LNCaP clone FGC (cell line): ENCODE data around the gene LRP5.

Experiments used
- DNase-seq: peaks from one replicate; pipeline ENCODE4 v3.0.0-alpha.2; 2011; ENCODE audit warnings: low read depth
- H3K4me3 ChIP-seq: 2 replicates; pipeline ENCODE4 v1.5.1; 2011; ENCODE audit warnings: mild to moderate bottlenecking, low read depth, low read length, control low read depth
- TF ChIP-seq, protein P1 (sequence below): IDR thresholded peaks from 2 replicates; pipeline ENCODE4 v1.5.1; 2012; ENCODE audit warnings: mild to moderate bottlenecking; ENCODE audit not compliant: control insufficient read depth, insufficient read depth; ENCODE audit errors: extremely low read depth

The LRP5 gene

DNA sequence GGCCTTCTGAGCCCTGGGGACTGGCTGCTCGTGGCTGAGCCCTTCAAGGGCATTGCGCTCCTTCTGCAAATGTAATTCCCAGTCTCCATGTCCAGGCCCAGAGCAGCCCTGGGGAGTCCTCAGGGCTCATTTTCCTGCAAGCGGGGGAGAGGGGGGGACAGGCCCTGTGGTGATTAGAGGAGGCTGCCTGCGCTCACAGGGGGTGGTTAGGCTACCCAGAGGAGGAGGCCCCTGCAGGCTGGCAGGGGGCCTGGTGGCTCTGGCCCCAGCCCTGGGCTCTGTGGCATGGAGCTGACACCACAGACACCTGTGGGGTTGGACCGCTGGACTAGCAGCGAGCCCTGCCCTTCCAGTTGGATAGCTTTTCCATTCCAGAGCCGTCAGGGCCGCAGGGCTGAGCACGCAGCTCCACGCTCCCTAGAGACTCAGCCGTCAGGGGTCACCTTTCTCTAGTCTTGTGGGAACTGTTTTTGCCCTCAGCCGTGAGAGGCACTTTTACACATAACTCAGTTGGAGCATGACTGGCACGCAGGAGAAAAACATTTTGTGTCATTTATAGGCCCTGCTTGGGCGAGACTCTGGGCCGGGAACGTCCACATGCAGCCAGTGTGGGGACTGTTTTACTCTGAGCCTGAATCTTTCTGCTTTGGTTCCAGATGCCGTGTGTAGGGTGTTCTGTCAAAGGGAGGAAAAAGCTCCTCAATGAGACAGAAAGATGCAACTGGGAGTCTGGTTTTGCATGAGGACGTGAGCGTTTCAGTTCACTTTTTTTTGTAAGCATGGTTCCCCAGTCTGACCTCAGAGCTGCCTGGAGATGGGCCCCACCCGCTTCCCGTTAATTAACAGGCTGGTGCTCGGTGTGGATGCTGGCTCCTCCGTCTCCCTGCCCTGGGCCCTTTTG, 58.1 kb downstream of the LRP5 start:
- H3K4me3 ChIP-seq, result no peak overlapping the region
- no peak for DNase-seq
- TF ChIP-seq, protein P1, sequence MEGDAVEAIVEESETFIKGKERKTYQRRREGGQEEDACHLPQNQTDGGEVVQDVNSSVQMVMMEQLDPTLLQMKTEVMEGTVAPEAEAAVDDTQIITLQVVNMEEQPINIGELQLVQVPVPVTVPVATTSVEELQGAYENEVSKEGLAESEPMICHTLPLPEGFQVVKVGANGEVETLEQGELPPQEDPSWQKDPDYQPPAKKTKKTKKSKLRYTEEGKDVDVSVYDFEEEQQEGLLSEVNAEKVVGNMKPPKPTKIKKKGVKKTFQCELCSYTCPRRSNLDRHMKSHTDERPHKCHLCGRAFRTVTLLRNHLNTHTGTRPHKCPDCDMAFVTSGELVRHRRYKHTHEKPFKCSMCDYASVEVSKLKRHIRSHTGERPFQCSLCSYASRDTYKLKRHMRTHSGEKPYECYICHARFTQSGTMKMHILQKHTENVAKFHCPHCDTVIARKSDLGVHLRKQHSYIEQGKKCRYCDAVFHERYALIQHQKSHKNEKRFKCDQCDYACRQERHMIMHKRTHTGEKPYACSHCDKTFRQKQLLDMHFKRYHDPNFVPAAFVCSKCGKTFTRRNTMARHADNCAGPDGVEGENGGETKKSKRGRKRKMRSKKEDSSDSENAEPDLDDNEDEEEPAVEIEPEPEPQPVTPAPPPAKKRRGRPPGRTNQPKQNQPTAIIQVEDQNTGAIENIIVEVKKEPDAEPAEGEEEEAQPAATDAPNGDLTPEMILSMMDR, result no peak

DNA sequence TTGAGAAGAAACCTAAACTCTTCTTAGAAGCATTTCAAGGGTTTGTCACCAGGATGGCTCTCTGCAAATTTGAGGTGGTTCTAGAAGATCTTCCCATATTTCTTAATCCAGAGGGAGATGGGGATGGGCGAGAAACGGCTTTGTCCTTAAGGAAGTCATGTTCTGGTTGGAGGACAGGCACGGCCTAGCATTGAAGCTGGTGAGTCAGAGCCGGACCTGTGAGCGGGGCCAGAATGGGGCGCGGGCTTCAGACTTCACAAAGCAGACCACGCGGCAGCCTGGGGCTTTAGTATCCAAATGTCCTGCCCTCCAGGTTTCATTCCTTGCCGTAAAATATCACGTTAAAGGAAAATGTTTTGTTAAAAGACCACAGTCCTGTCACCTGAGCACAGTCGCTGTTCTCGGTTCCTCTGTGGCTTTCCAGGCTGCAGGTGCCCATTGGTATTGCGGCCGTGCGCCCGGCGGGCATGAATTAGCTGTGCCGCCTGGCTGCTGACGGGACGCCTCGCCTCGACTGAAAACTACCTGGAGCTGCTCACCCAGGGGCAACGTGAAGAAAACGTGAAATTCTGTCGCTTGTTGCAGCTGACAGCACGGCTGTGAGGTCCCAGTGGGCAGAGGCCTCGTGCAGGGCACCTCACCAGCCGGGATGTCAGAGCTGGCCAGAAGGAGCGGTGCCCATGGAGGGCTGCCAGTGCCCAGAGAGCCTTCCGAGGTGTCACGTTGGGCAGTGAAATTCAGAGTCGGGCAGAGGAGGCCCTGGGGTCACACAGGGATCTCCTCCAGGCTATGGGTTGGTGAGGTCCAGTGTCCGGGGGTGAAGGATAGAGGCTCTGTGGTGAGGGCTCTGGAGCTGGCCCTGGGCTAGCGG, 59.0 kb downstream of the LRP5 start:
- no peak for DNase-seq
- no peak overlapping the region for H3K4me3 ChIP-seq
- TF ChIP-seq, protein P1, result no peak

DNA sequence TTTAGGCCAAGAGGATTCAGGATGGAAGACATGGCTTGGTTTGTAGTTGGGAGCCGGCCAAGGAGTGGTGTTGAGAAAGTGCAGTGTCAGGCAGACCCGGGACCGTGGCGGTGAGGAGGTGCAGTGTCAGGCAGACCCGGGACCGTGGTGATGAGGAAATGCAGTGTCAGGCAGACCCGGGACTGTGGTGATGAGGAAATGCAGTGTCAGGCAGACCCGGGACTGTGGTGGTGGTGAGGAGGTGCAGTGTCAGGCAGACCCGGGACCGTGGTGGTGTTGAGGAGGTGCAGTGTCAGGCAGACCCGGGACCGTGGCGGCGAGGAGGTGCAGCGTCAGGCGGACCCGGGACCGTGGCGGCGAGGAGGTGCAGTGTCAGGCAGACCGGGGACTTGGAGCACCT, 59.7 kb downstream of the LRP5 start:
- no peak for DNase-seq
- TF ChIP-seq, protein P1, result no peak
- H3K4me3 ChIP-seq, result no peak overlapping the region

- no peak overlapping the region for H3K4me3 ChIP-seq
- DNase-seq, result no peak
- TF ChIP-seq, protein P1, result no peak
Measured at GRCh38 chr11:68372625-68373024, 60.2 kb downstream of the LRP5 start.

GRCh38 chr11:68373189-68373814, 60.9 kb downstream of the LRP5 start:
- DNase-seq, result no peak
- H3K4me3 ChIP-seq, result no peak overlapping the region
- TF ChIP-seq, protein P1, result no peak

GRCh38 chr11:68373815-68374501, 61.6 kb downstream of the LRP5 start:
- TF ChIP-seq, protein P1, result no peak
- peak; percentile 63 for DNase-seq
- H3K4me3 ChIP-seq, result no peak overlapping the region
